ENCODE measurements around the gene LSG1. TPM values are rescaled to one million over a fixed set of nuclear protein-coding genes. Genes with fewer than 3 reads are reported as not detected.

Gene LSG1
- total RNA-seq, 1 experiment from 2014 or later: 39.7 TPM

- H4K20me1 ChIP-seq (ENCODE audit: insufficient read depth): no peaks in the 10 kb centered on the region
- no peaks in the 10 kb centered on the region; the same call in 1 of the 2 replicates for H3K27me3 ChIP-seq (ENCODE audit: insufficient read depth, low read length)
- DNase-seq (ENCODE audit: low read depth, low spot score) (no peak), ATAC-seq (no peak)
- no peak overlapping the region for H2AFZ ChIP-seq (ENCODE audit: low read depth, low read length, poor library complexity, severe bottlenecking)
- no peaks in the 10 kb centered on the region for H3K36me3 ChIP-seq (ENCODE audit: control insufficient read depth in 1 of 2, insufficient read depth in 2 of 2, low read length in 2 of 2)
- CTCF ChIA-PET: no interaction called here
- RAD21 ChIA-PET (ENCODE audit: low non-redundant PET in 1 of 2, low total read pairs in 2 of 2, uncharacterized antibody in 2 of 2, unreplicated experiment in 2 of 2): no interaction called here
- no peaks in the 10 kb centered on the region for H3K9me2 ChIP-seq (ENCODE audit: insufficient read depth)
- POLR2A ChIA-PET: no interaction called here
- H3K79me2 ChIP-seq (ENCODE audit: insufficient read depth, low read length): peaks cover 6% of the 10 kb centered on the region
- BruUV-seq (replicated peaks): no TSS peak
- H3K4me3 ChIP-seq (replicated peaks in 1 of 2; ENCODE audit: low read depth in 1 of 2, low read length in 2 of 2): no peak overlapping the region
- H3K27ac ChIP-seq (ENCODE audit: low read depth, low read length): no peak overlapping the region
- H3K9me3 ChIP-seq (ENCODE audit: control insufficient read depth in 1 of 2, insufficient read depth in 1 of 2, low read depth in 1 of 2, low read length in 2 of 2): no peaks in the 10 kb centered on the region
- intact Hi-C loops (cut with micrococcal nuclease): no loop called here
- H3K4me2 ChIP-seq (ENCODE audit: low read length): no peak overlapping the region
- TF ChIP-seq ELF1 (IDR thresholded peaks at IDR 0.05; ENCODE audit: borderline replicate concordance, low read depth): no peak
- no peak for TF ChIP-seq EGR1 (IDR thresholded peaks at IDR 0.05; ENCODE audit: low read depth)
- no peak for TF ChIP-seq ZNF274 (IDR thresholded peaks at IDR 0.05; ENCODE audit: low read depth, low read length)
- TF ChIP-seq CBX3 (IDR thresholded peaks at IDR 0.05; ENCODE audit: low read depth): no peak
- no peak for TF ChIP-seq SP1 (IDR thresholded peaks at IDR 0.05; ENCODE audit: low read depth)
- no peak for TF ChIP-seq MAX (IDR thresholded peaks at IDR 0.05)
- TF ChIP-seq ATF3 (IDR thresholded peaks at IDR 0.05): no peak
- TF ChIP-seq REST (IDR thresholded peaks at IDR 0.05; ENCODE audit: low read depth): no peak
- peaks cover 0 to 7% of the 10 kb centered on the region in 2 experiments; a peak in 1 of 4 replicates for H3K4me1 ChIP-seq (ENCODE audit: control insufficient read depth in 1 of 2, insufficient read depth in 2 of 2, low read length in 2 of 2)
- H3K9ac ChIP-seq (ENCODE audit: low read length): no peak overlapping the region
Measured at GRCh38 chr3:194676471-194676870, 4.5 kb upstream of the LSG1 start.

Measured in HCT116 (cell line).